ENCODE data around the gene SLC6A13. TPM values are rescaled to one million over a fixed set of nuclear protein-coding genes. Genes with fewer than 3 reads are reported as not detected.

Gene SLC6A13
- total RNA-seq, 4 donors from 2014 or later, result 0.13 to 1.9 (median 0.82) TPM; not detected in 1

GRCh38 chr12:209851-210250 lies 52.8 kb downstream of the SLC6A13 start:
- H3K27ac ChIP-seq, result no peak overlapping the region
- ATAC-seq, result no peak
- TF ChIP-seq POLR2A (IDR thresholded peaks at IDR 0.05) (no peak), CTCF (IDR thresholded peaks at IDR 0.05 in 4 of 5, conservative IDR thresholded peaks at IDR 0.05 in 1 of 5) (no peak)
- H3K27me3 ChIP-seq, result peaks cover 11 to 16% (median 16%) of the 10 kb centered on the region in 3 donors
- H3K9me3 ChIP-seq, result no peaks in the 10 kb centered on the region
- in situ Hi-C loops (cut with MboI; ENCODE audit: low sequenced_read_pairs in 4 of 4) (no loop called here), intact Hi-C loops (cut with DNase I; ENCODE audit: low total_unique reads) (no loop called here)
- no peaks in the 10 kb centered on the region for H3K4me1 ChIP-seq
- no peak for DNase-seq
- H3K36me3 ChIP-seq, result no peaks in the 10 kb centered on the region
- no peak overlapping the region for H3K4me3 ChIP-seq

- Histone ChIP-seq H3K4me3 (no peak overlapping the region), H3K27me3 (peaks cover 11 to 14% (median 14%) of the 10 kb centered on the region in 3 donors), H3K4me1 (no peaks in the 10 kb centered on the region), H3K9me3 (no peaks in the 10 kb centered on the region), H3K36me3 (no peaks in the 10 kb centered on the region), H3K27ac (no peak overlapping the region)
- in situ Hi-C loops (cut with MboI; ENCODE audit: low sequenced_read_pairs in 4 of 4) (no loop called here), intact Hi-C loops (cut with DNase I; ENCODE audit: low total_unique reads) (no loop called here)
- TF ChIP-seq POLR2A (IDR thresholded peaks at IDR 0.05) (no peak), CTCF (IDR thresholded peaks at IDR 0.05 in 4 of 5, conservative IDR thresholded peaks at IDR 0.05 in 1 of 5) (no peak)
- ATAC-seq (no peak), DNase-seq (no peak)
These were observed 53.4 kb downstream of the SLC6A13 start for GRCh38 chr12:209246-209645.

GRCh38 chr12:208813-209212 lies 53.8 kb downstream of the SLC6A13 start:
- peaks cover 11 to 14% (median 11%) of the 10 kb centered on the region in 3 donors for H3K27me3 ChIP-seq
- no peak overlapping the region for H3K27ac ChIP-seq
- in situ Hi-C loops (cut with MboI; ENCODE audit: low sequenced_read_pairs in 4 of 4), result no loop called here
- H3K9me3 ChIP-seq, result no peaks in the 10 kb centered on the region
- TF ChIP-seq CTCF (IDR thresholded peaks at IDR 0.05 in 4 of 5, conservative IDR thresholded peaks at IDR 0.05 in 1 of 5), result no peak
- no peaks in the 10 kb centered on the region for H3K36me3 ChIP-seq
- intact Hi-C loops (cut with DNase I; ENCODE audit: low total_unique reads), result no loop called here
- no peak for ATAC-seq
- no peak overlapping the region for H3K4me3 ChIP-seq
- H3K4me1 ChIP-seq, result no peaks in the 10 kb centered on the region
- no peak for DNase-seq

- Histone ChIP-seq H3K27me3 (peaks cover 1 to 6% (median 3%) of the 10 kb centered on the region in 3 donors), H3K27ac (no peak overlapping the region), H3K36me3 (no peaks in the 10 kb centered on the region), H3K9me3 (no peaks in the 10 kb centered on the region), H3K4me1 (no peaks in the 10 kb centered on the region), H3K4me3 (no peak overlapping the region)
- DNase-seq (no peak), ATAC-seq (no peak)
- in situ Hi-C loops (cut with MboI; ENCODE audit: low sequenced_read_pairs in 4 of 4) (no loop called here), intact Hi-C loops (cut with DNase I; ENCODE audit: low total_unique reads) (no loop called here)
- no peak for TF ChIP-seq CTCF (IDR thresholded peaks at IDR 0.05 in 4 of 5, conservative IDR thresholded peaks at IDR 0.05 in 1 of 5)
- TF ChIP-seq POLR2A (IDR thresholded peaks at IDR 0.05), result no peak
These were observed 54.8 kb downstream of the SLC6A13 start for GRCh38 chr12:207804-208203.

GRCh38 chr12:206746-207440 lies 55.7 kb downstream of the SLC6A13 start:
- ATAC-seq (no peak), DNase-seq (no peak)
- in situ Hi-C loops (cut with MboI; ENCODE audit: low sequenced_read_pairs in 4 of 4), result no loop called here
- Histone ChIP-seq H3K27ac (no peak overlapping the region), H3K4me1 (peaks cover 4 to 8% of the 10 kb centered on the region in 2 donors), H3K27me3 (peaks cover 0 to 3% (median 0%) of the 10 kb centered on the region in 3 donors), H3K4me3 (no peak overlapping the region), H3K9me3 (no peaks in the 10 kb centered on the region), H3K36me3 (no peaks in the 10 kb centered on the region)
- TF ChIP-seq POLR2A (IDR thresholded peaks at IDR 0.05) (no peak), CTCF (IDR thresholded peaks at IDR 0.05 in 4 of 5, conservative IDR thresholded peaks at IDR 0.05 in 1 of 5) (no peak)
- intact Hi-C loops (cut with DNase I; ENCODE audit: low total_unique reads), result no loop called here
